ENCODE data around the gene LSR. TPM values are rescaled to one million over a fixed set of nuclear protein-coding genes. Genes with fewer than 3 reads are reported as not detected.

LSR gene
- total and polyA plus RNA-seq, 2 donors (not counting 1 experiment from before 2014, with no cell fraction given) = 37.2 to 45.3 TPM

- H3K4me2 ChIP-seq (replicated peaks; ENCODE audit: low read depth, low read length, poor library complexity, severe bottlenecking) = peak overlapping the region; percentile 78
- intact Hi-C loops (cut with micrococcal nuclease) = loop anchor here (1.0 to 2.0 kb wide), 3 partner anchors 7 to 52 kb away; partner anchors contain the start of genes FXYD5 and LSR
These were observed 41.9 kb upstream of the LSR start for GRCh38 chr19:35206855-35207254.

More at GRCh38 chr19:35206855-35207254, 41.9 kb upstream of the LSR start:
- H3K4me3 ChIP-seq (ENCODE audit: control extremely low read depth in 1 of 5, extremely low read depth in 1 of 5, insufficient read depth in 1 of 5, low read depth in 2 of 5, low read length in 4 of 5) = peak overlapping the region in 4 of 5 experiments; percentile 23 to 50 (median 36)
- peaks cover 0 to 10% (median 3%) of the 10 kb centered on the region in 3 donors for H3K9me3 ChIP-seq (ENCODE audit: control extremely low read depth in 1 of 3, control insufficient read depth in 2 of 3, insufficient read depth in 1 of 3, low read length in 2 of 3)
- Mint-ChIP-seq H3K4me1 (peaks cover 66% of the 10 kb centered on the region), H3K4me3 (peak overlapping the region; percentile 78), H3K27me3 (no peaks in the 10 kb centered on the region), H3K9me3 (ENCODE audit: insufficient read depth) (no peaks in the 10 kb centered on the region), H3K27ac (peak overlapping the region; percentile 96)
- ChIA-PET CTCF (interaction anchor here (0.6 to 3.3 kb wide), 13 partner anchors 10 to 140 kb away, joined by 3 to 25 read pairs (median 4); partner anchors contain the start of gene FFAR1), POLR2A (interaction anchor here (0.6 to 2.0 kb wide), 11 partner anchors 10 to 722 kb away, joined by 3 to 11 read pairs (median 4); partner anchors contain the start of gene FXYD5)
- no peaks in the 10 kb centered on the region for H3K27me3 ChIP-seq (replicated peaks in 1 of 4; ENCODE audit: control extremely low read depth in 1 of 4, control insufficient read depth in 3 of 4, insufficient read depth in 4 of 4, low read length in 3 of 4)
- TF ChIP-seq CTCF (IDR thresholded peaks at IDR 0.05) (no peak), EZH2 (IDR thresholded peaks at IDR 0.05; ENCODE audit: borderline replicate concordance, insufficient read depth, low read depth, low read length, poor library complexity, severe bottlenecking) (no peak)
- no CpG with 5 or more reads among the region's 1 CpG for WGBS (ENCODE audit: insufficient coverage)
- H3K9ac ChIP-seq (ENCODE audit: low read length) = peak overlapping the region; percentile 39
- H3K27ac ChIP-seq (ENCODE audit: low read length in 2 of 2) = peak overlapping the region; percentile 93 to 95
- ATAC-seq (ENCODE audit: low read depth) = no peak
- no peak for DNase-seq
- H3K79me2 ChIP-seq (ENCODE audit: control insufficient read depth, insufficient read depth, low read length) = no peaks in the 10 kb centered on the region
- no peaks in the 10 kb centered on the region for H4K20me1 ChIP-seq (ENCODE audit: control insufficient read depth, insufficient read depth, low read length, poor library complexity, severe bottlenecking)
- no peaks in the 10 kb centered on the region for H3K36me3 ChIP-seq (replicated peaks in 1 of 2; ENCODE audit: control extremely low read depth in 1 of 2, control insufficient read depth in 1 of 2, extremely low read depth in 1 of 2, insufficient read depth in 2 of 2, low read length in 1 of 2)
- no peak overlapping the region for H2AFZ ChIP-seq (ENCODE audit: insufficient read depth, low read depth, low read length, poor library complexity, severe bottlenecking)
- H3K4me1 ChIP-seq (ENCODE audit: control insufficient read depth in 2 of 2, insufficient read depth in 2 of 2, low read length in 2 of 2) = peaks cover 82 to 86% of the 10 kb centered on the region in 2 donors
